A549 treated with dexamethasone at 1 μM for 4 hours (cell line): ENCODE results near the gene PPP1R2B. TPM values are rescaled to one million over a fixed set of nuclear protein-coding genes. Genes with fewer than 3 reads are reported as not detected.

ENCODE experiments used
- total RNA-seq: library from RNA; stranded (reverse); fragments of 200-300 nt; extraction: Qiagen RNA extraction; gene quantifications from 5 replicates; pipeline ENCODE4 v1.2.3, GENCODE V29; 2022

The PPP1R2B gene
- 0.14 to 0.21 TPM (median 0.20 TPM) in 5 replicates for total RNA-seq

GRCh38 chr5:156850206-156850751 is at the start of gene PPP1R2B:
PPP1R2B (plus strand) TSS chr5:156850295; CDS start chr5:156850563, 268 bp downstream.

Other genes with a start within 250 kb of the PPP1R2B start
- gene TIMD4, start 112.9 kb downstream of the PPP1R2B start, total RNA-seq = 0.60 to 1.6 TPM (median 1.5 TPM) in 5 replicates
- 32.7 to 54.7 TPM (median 44.8 TPM) in 5 replicates for gene HAVCR1, start 208.8 kb downstream of the PPP1R2B start, total RNA-seq